ENCODE data around the gene RRP36.
A peak's percentile ranks its signal among the peaks of the same experiment; 100 is the strongest.

RRP36 gene

DNA sequence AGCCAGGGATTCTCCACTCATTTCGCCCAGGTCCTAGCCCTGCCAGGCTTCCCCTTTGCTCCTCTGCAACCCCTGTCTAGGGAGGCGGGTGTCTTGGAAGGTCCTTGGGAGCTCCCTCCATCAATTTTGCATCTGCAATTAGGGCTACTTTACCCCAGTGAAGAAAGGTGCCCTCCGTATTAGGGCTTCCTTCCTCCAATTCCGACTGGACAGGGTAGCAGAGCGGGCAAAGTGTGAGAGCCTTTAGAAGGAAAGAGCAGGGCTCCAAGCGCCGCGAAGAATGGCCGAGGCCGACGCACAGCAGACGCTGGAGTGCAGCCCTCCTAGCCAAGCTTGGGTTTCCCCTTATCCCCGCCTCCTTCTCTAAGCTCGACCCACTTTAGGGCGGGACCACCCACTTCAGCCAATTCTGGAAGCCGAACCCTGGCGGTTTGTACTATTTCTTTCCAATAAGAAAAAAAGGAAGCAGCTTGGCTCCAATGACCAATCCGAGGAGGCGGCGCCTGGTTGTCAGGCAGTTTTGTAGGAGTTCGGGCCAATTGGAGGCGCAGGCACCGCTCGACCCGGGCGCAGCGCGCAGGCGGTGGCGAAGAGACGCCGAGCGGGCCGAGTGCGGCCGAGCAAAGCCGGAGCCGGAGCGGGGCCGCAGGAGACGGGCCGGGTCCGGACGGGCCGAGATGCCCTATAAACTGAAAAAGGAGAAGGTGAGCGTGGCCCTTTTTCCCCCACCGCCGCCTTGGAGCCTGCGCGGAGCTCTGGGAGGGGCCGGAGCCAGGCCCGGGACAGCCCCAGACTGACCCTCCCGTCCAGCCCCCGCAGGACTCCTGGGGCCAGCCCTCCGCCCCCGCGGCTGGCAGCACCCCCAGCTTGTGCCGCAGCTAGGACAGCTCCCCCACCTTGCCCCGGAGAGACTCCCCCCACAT lies 37.2 kb upstream of the RRP36 start, which contains the start of gene PPP2R5D (continued):
- TF ChIP-seq ZNF555 (tag by site-specific recombination; conservative IDR thresholded peaks at IDR 0.05) (no peak), MYNN (tag by site-specific recombination; IDR thresholded peaks at IDR 0.05; ENCODE audit: borderline replicate concordance) (no peak)
- TF ChIP-seq, protein P1, sequence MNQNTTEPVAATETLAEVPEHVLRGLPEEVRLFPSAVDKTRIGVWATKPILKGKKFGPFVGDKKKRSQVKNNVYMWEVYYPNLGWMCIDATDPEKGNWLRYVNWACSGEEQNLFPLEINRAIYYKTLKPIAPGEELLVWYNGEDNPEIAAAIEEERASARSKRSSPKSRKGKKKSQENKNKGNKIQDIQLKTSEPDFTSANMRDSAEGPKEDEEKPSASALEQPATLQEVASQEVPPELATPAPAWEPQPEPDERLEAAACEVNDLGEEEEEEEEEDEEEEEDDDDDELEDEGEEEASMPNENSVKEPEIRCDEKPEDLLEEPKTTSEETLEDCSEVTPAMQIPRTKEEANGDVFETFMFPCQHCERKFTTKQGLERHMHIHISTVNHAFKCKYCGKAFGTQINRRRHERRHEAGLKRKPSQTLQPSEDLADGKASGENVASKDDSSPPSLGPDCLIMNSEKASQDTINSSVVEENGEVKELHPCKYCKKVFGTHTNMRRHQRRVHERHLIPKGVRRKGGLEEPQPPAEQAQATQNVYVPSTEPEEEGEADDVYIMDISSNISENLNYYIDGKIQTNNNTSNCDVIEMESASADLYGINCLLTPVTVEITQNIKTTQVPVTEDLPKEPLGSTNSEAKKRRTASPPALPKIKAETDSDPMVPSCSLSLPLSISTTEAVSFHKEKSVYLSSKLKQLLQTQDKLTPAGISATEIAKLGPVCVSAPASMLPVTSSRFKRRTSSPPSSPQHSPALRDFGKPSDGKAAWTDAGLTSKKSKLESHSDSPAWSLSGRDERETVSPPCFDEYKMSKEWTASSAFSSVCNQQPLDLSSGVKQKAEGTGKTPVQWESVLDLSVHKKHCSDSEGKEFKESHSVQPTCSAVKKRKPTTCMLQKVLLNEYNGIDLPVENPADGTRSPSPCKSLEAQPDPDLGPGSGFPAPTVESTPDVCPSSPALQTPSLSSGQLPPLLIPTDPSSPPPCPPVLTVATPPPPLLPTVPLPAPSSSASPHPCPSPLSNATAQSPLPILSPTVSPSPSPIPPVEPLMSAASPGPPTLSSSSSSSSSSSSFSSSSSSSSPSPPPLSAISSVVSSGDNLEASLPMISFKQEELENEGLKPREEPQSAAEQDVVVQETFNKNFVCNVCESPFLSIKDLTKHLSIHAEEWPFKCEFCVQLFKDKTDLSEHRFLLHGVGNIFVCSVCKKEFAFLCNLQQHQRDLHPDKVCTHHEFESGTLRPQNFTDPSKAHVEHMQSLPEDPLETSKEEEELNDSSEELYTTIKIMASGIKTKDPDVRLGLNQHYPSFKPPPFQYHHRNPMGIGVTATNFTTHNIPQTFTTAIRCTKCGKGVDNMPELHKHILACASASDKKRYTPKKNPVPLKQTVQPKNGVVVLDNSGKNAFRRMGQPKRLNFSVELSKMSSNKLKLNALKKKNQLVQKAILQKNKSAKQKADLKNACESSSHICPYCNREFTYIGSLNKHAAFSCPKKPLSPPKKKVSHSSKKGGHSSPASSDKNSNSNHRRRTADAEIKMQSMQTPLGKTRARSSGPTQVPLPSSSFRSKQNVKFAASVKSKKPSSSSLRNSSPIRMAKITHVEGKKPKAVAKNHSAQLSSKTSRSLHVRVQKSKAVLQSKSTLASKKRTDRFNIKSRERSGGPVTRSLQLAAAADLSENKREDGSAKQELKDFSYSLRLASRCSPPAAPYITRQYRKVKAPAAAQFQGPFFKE (tag by site-specific recombination; IDR thresholded peaks at IDR 0.05; ENCODE audit: borderline replicate concordance): no peak
- TF ChIP-seq, protein P2, sequence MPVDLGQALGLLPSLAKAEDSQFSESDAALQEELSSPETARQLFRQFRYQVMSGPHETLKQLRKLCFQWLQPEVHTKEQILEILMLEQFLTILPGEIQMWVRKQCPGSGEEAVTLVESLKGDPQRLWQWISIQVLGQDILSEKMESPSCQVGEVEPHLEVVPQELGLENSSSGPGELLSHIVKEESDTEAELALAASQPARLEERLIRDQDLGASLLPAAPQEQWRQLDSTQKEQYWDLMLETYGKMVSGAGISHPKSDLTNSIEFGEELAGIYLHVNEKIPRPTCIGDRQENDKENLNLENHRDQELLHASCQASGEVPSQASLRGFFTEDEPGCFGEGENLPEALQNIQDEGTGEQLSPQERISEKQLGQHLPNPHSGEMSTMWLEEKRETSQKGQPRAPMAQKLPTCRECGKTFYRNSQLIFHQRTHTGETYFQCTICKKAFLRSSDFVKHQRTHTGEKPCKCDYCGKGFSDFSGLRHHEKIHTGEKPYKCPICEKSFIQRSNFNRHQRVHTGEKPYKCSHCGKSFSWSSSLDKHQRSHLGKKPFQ (tag by site-specific recombination; IDR thresholded peaks at IDR 0.05): no peak

DNA sequence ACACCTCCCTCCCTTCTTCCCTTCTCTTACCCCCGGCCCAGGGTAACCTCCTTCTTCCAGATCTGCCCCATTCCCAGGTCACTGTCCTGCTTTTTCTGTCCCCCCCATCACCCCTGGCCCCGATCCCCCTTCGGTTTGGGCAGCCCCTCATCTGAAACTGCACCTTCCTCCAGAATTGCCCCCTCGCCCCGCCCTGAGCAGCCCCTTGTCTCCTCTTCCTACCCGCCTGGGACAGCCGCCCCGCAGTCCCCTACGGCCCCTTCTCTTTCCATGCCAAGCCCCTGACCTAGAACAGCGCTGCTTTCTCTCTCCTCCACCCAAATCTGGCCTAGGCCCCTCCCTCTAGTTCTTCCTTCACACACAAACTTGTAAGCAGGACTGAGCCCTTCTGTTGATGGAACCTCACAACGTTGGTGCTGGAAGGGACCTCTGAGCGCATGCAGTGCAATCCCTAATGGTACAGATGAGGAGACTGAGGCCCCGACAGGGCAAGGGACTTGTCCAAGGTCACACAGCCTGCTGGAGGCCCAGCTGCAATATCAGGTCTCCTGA lies 36.4 kb upstream of the RRP36 start:
- no peak for TF ChIP-seq ZNF391 (tag by site-specific recombination; IDR thresholded peaks at IDR 0.05; ENCODE audit: borderline replicate concordance, low read depth)
- TF ChIP-seq ZNF341 (tag by site-specific recombination; IDR thresholded peaks at IDR 0.05; ENCODE audit: low read depth): 0 out of 2 replicates have a peak, but pooled peaks have one; percentile 27
- TF ChIP-seq ZNF560 (tag by site-specific recombination; IDR thresholded peaks at IDR 0.05; ENCODE audit: borderline replicate concordance): no peak
- TF ChIP-seq ZBTB48 (tag by site-specific recombination; IDR thresholded peaks at IDR 0.05): peak; percentile 7; the same call in 1 of the 2 replicates
- TF ChIP-seq ZSCAN30 (tag by site-specific recombination; IDR thresholded peaks at IDR 0.05): 0 out of 2 replicates have a peak, but pooled peaks have one; percentile 32
- TF ChIP-seq, protein P3, sequence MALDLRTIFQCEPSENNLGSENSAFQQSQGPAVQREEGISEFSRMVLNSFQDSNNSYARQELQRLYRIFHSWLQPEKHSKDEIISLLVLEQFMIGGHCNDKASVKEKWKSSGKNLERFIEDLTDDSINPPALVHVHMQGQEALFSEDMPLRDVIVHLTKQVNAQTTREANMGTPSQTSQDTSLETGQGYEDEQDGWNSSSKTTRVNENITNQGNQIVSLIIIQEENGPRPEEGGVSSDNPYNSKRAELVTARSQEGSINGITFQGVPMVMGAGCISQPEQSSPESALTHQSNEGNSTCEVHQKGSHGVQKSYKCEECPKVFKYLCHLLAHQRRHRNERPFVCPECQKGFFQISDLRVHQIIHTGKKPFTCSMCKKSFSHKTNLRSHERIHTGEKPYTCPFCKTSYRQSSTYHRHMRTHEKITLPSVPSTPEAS (tag by site-specific recombination; IDR thresholded peaks at IDR 0.05): no peak
- Histone ChIP-seq H3K27ac (ENCODE audit: extremely low read depth, low read depth, low read length) (peak overlapping the region; percentile 53; the same call in 1 of the 2 replicates), H3K9me3 (ENCODE audit: control insufficient read depth, insufficient read depth, low read depth, low read length) (no peaks in the 10 kb centered on the region), H3K36me3 (ENCODE audit: control insufficient read depth in 2 of 2, insufficient read depth in 1 of 2, low read length in 2 of 2) (peaks cover 0 to 35% of the 10 kb centered on the region in 2 experiments; a peak in 2 of 3 replicates), H3K4me1 (ENCODE audit: control insufficient read depth, insufficient read depth, low read length) (no peaks in the 10 kb centered on the region), H3K4me3 (ENCODE audit: low read depth, low read length) (peak overlapping the region; percentile 83)
- ChIA-PET CTCF (interaction anchor here (0.7 to 1.5 kb wide), 5 partner anchors 11 to 1280 kb away, joined by 3 to 5 read pairs (median 3); no protein-coding TSS in a partner anchor), POLR2A (interaction anchor here (0.7 to 2.0 kb wide), 18 partner anchors 10 to 197 kb away, joined by 3 to 56 read pairs (median 11); partner anchors contain the start of genes CNPY3, CUL7, CUL9 and GNMT)
